NCI-H446 treated with DMSO at 0.1 percent for 48 hours (cell line): ENCODE data around the gene HMCN2.

ENCODE experiments used
- DNase-seq: peaks from one replicate; lab custom pipeline; 2025; lab: John Stamatoyannopoulos, UW

HMCN2 gene

DNA sequence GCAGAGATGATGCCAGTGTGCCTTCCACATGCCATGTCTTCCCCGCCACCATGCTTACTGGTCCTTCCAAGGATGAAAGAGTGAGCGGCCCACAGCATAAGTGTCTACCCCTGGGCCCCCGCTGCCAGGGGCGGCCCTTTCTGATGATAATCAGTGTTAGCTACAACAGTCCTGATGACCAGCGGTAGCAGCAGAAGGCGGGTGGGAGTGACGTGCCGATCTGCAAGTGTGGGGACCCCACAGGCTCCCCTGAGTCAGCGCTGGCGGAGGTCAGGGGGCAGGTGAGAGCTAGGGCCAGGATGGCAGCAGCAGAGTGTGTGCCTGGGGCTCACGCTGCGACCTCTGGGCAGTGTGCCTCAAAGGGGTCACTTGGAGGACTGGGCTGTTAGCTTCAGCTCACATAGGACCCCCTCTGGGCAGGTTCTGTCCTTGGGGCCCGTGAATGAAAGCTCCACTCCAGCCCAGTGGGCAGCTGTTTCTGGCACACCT is 80.4 kb downstream of the HMCN2 start:
- no peak for DNase-seq

DNA sequence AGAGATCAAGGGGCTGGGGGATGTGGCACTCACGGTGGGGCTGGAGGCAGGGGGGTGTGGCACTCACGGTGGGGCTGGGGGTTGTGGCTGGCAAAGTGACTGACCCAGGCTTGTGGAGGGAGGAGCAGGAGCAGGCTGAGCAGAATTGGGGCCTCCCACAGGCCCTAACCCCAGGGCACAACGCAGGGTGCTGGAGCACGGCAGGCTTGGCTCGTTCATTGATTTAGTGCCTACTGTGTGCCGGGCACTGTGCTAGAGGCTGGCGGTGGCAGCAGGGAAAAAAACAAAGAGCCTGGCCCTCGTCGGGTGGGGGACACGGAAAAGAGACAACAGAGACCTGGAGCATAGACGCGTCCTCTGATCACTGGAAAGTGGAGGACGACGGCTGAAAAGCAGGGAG is 80.9 kb downstream of the HMCN2 start:
- no peak for DNase-seq

DNA sequence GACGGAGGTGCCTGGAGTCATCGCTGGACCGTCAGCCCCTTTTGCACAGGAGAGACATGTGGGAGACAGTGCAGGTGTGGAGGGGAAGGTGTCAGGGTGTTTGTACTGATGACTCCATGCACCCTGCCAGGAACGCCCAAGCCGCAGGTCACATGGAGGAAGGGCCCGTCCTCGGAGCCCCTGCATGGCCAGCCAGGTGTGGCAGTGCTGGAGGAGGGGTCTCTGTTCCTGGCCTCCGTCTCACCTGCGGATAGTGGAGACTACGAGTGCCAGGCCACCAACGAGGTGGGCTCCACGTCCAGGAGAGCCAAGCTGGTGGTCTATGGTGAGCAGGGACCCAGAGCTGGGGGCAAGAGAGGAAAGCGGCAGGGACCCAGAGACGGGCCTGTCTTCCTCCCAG is 81.5 kb downstream of the HMCN2 start:
- DNase-seq, result no peak

DNA sequence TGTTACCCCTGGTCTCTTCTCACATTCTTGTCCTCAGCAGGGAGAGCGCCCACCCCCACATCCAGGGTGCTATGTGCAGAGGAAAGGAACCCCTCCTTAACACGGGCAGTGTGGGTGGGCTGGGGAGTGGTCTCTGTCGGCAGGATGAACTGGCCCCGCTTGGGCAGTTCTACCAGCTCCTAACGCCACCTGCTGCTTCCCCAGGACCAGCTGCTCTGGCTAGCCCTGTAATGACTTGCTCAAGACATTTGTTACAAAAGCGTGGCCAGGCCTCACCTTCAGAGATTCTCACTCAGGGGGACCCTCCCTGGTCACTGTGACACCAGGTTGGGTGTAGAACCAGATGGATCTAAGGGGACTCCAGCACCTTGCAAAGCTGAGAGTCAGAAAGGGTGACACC is 82.4 kb downstream of the HMCN2 start:
- no peak for DNase-seq

DNA sequence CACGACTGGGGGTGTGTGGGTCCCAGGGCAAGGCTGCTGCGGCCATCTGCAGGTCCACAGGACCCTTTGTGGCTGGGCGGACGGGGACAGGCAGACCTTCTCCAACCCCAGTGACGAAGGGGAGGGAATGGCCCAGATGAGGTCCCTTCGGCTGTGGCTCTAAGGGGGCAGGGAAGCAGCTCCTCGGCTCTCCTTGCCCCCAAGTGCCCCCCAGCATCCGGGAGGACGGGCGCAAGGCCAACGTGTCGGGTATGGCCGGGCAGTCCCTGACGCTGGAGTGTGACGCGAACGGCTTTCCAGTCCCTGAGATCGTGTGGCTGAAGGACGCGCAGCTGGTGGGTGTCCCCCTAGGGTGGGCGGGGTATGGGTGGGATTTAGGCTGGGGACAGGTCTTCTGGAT is 82.8 kb downstream of the HMCN2 start:
- no peak for DNase-seq

DNA sequence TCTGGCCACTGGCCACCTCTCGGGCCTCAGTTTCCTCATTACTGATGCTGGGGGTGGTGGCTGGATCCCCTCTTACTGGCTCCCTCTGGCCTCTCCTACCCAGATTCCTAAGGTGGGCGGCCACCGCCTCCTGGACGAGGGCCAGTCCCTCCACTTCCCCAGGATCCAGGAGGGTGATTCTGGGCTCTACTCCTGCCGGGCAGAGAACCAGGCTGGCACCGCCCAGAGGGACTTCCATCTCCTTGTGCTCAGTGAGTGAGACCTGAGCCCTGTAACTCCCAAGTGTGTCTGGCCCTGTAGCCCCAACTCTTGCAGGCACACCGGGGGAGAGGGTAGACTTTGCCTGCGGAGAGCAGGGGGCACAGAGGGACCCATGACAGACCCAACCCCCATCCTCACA is 83.3 kb downstream of the HMCN2 start:
- DNase-seq, result no peak

DNA sequence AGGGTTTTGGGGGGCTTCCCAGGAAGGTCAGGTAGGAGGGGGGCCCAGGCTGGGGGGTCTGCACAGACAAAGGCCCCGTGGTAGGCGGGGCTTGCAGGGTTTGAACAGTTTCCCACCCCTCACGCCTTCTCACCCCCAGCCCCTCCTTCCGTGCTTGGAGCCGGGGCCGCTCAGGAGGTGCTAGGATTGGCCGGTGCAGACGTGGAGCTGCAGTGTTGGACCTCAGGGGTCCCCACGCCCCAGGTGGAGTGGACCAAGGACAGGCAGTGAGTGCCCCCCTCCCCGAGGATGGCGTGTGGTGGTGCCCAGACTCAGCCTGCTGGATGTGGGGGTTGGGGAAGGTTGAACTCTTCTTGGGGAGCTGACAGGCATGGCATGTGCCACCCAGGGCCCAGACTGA is 83.8 kb downstream of the HMCN2 start:
- DNase-seq, result no peak

DNA sequence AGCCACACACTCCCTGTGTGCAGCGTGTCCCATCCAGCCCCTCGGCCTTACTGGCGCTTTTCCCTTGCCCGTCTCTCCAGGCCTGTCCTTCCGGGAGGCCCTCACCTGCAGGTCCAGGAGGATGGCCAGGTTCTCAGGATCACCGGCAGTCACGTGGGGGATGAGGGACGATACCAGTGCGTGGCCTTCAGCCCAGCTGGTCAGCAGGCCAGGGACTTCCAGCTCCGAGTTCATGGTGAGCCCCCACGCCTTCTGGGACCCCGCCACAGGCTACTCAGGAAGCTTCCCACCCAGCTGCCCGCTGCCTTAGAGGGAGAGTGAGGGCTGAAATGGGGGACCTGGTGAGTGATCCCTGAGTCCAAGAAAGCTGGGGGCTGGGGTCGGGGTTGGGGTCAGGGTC is 85.8 kb downstream of the HMCN2 start:
- no peak for DNase-seq

DNA sequence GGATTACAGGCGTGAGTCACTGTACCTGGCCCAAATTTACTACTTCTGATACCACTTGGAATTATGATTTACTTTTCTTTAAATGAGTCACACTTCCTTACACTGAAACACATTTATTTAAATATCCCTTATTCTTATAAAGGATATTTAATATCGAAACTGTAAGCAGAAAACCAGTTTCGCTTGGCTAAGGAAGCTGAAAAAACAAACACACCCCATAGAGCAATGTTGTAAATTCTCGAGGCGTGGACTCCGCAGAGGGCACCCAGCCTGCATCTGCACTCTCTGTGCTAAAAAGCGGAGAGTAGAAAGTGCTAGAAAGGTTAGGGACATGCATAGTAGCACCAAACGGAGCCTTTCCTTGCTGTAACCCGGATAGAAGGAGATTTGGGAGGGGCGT is 86.5 kb downstream of the HMCN2 start:
- DNase-seq, result no peak

DNA sequence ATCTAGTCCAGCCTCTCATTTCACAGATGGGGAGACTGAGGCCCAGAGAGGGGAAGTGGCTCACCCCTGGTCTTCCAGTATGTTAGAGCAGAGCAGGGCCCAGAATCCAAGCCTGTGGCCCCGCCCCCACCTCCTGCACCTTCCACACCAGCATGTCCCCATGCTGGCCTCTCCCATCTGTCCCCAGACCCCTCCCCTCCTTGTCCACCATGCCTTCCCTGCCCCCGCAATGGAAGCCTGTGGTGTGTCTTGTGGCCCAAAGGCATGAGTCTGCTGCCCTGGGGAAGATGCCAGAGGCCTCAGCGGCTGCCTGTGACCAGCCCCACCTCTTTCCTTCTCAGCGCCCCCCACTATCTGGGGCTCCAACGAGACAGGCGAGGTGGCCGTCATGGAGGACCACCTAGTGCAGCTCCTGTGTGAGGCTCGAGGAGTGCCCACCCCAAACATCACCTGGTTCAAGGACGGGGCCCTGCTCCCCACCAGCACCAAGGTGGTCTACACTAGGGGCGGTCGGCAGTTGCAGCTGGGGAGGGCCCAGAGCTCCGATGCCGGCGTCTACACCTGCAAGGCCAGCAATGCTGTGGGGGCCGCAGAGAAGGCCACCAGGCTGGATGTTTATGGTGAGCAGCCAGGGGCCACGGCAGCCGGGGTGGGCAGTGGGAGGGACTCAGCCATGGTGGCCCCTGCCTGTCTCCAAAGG is 87.2 kb downstream of the HMCN2 start:
- DNase-seq, result no peak

DNA sequence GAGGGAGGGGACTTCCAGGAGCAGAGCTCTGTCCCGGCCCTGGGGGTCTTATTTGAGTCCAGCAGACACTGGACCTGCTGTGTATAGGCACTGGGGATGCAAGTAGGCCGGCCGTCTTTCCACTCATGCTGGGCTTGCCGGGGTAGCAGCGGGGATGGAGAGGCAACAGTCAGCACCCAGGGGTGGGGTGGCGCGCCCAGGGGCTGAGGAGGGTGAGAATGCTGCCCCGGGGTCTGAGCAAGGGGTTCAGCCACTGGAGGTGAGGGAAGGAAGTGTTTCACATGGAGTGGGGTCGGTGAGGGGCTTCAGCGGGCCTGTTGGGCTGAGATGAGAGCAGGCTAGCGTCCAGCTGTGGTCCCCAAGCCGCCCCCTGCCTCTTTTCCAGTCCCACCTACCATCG is 88.8 kb downstream of the HMCN2 start:
- no peak for DNase-seq

DNA sequence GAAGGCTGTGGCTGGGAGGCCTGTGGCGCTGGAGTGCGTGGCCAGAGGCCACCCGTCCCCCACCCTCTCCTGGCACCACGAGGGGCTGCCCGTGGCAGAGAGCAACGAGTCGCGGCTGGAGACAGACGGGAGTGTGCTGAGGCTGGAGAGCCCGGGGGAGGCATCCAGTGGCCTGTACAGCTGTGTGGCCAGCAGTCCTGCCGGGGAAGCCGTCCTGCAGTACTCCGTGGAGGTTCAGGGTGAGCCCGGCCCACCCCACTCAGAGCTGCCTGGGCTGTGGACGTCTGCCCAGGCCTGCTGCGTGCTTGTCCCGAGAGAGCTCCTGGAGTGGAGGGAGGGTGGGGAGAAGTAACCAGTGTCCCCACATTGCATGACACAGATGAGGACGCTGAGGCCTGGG is 89.2 kb downstream of the HMCN2 start:
- DNase-seq, result no peak

DNA sequence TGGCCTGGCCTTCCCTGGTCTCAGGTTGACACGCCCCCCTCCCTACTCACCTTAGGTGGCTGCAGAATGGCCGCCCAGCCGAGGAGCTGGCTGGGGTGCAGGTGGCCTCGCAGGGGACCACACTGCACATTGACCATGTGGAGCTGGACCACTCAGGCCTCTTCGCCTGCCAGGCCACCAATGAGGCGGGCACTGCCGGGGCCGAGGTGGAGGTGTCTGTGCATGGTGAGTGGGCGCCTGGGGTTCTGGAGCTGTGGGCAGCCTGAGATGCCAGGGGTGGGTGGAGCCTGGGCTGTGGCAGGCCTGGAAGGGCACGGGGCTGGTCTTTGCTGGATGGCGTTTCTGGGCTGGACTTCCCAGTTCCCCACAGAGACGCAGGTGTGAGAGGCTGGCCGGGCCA is 90.5 kb downstream of the HMCN2 start:
- DNase-seq, result no peak

DNA sequence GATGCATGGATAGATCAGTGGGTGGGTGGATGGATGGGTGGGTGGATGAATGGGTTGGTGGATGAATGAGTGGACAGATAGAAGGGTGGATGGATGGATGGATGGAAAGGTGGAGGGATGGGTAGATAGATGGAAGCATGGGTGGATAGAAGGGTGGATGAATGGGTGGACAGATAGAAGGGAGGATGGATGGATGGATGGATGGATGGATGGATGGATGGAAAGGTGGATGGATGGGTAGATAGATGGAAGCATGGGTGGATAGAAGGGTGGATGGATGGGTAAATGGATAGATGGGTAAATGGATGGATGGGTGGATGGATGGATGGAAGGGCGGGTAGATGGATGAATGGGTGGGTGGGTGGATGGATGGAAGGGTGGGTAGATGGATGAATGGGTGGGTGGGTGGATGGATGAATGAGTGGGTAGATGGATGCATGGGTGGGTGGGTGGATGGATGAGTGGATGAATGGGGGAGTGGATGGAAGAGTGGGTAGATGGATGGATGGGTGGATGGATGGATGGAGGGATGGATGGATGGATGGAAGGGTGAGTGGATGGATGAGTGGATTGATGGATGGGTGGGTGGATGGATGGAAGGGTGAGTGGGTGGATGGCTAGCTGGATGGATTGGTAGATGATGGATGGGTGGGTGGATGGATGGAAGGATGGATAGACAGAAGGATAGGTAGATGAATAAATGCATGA is 91.5 kb downstream of the HMCN2 start:
- DNase-seq, result no peak

DNA sequence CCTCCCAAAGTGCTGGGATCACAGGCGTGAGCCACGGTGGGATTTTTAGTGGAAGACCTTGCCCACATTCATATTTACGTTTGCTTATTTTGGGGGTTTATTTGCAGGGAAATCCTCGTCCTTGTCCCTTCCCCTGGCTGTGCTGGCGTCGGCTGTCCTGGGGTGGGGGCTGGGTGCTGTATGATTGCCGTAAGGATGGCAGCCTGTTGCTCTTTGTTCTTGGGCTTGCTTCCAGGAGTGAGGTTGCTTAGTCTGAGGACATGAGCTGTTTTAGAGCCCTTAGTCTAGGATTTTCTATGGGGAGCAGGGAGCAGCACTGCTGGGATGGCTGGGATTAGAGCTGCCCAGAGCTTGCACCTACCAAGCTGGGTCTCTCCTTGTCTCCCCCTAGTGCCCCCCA is 93.4 kb downstream of the HMCN2 start:
- no peak for DNase-seq

DNA sequence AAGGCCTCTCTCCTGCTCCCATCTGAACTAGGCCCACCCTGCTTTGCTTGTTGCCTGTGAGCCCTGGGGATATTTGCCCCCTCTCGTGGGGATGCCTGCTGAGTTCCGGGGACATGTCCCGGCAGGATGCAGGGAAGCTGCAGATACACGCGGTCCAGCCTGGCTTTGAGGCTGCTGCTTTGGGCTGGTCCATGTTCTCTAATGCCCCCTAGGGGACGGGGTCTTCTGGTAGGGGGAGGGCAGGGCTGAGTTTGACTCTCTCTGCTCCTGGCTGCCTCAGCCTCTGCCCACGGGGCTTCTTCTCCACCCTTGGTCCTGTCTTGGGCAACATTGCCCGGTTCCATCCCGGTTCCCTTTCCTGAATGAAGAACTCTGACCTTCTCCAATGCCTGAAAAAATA is 94.3 kb downstream of the HMCN2 start:
- DNase-seq, result no peak

DNA sequence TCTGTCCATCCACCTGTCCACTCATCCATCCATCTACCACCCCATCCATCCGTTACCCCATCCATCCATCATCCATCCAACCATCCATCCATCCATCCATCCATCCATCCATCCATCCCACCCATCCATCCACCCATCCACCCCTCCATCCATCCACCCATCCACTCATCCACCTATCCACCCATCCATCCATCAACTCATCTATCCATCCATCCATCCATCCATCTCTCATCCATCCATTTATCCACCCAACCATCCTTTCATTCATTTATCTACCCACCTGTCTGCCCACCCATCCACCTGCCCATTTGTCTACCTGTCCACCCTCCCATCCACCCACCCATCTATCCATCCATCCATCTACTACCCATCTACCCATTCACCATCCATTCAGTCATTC is 95.1 kb downstream of the HMCN2 start:
- DNase-seq, result no peak

DNA sequence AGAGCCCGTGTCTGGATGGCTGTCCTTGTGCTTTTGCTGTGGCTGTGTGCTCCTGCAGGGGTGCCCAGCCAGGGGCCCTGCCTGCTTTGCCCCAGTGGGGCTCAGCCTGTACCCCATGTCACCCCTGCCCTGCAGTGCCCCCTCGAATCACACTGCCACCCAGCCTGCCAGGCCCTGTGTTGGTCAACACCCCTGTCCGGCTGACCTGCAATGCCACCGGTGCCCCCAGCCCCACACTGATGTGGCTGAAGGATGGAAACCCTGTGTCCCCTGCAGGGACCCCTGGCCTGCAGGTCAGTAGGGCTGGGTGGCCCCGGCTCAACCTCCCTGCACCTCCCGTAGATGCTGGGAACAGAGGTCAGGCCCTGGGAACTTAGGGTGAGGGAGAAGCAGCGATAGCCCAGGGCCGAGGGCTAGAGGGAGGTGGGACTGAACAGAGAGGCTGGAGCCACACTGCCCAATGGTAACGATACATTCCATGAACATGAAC is 96.4 kb downstream of the HMCN2 start:
- DNase-seq, result no peak

DNA sequence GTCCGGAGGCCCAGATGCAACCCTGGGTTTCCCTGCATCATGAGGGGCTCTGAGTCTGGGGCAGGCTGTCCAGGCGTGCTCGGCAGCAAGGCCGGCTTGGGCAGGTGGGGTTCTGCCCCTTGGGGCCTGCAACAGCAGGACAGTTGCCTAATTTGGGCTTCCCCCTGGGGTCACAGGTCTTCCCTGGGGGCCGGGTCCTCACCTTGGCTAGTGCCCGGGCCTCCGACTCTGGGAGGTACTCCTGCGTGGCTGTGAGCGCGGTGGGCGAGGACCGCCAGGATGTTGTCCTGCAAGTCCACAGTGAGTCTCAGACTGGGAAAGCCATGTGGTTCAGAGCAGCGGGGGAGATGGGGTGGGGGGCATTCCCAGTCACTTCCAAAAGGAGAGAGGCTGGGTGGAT is 97.1 kb downstream of the HMCN2 start:
- no peak for DNase-seq

DNA sequence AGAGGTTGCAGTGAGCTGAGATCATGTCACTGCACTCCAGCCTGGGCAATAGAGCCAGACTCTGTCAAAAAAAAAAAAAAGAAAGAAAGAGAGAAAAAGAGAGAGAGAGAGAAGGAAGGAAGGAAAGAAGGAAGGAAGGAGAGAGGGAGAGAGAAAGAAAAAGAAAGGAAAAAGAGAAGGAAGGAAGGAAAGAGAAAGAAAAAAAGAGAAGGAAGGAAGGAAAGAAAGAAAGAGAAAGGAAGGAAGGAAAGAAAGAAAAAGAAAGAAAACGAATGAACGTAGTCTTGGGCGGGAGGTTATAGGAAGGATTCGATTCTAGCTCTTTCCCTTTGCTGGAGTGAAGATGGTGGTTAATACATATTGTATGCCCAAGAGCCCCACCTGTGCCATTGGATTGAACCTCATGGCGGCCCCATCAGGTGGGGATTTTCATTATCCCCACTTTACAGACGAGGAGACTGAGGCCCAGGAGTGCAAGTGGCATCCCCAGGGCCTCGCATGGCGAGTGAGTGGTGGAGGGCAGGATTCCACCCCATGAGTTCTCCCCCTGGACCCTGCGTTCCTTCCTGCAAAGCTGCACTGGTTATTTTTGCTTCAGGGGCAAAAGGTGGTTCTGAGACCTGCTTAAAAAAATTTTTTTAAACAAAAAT is 98.3 kb downstream of the HMCN2 start:
- no peak for DNase-seq

DNA sequence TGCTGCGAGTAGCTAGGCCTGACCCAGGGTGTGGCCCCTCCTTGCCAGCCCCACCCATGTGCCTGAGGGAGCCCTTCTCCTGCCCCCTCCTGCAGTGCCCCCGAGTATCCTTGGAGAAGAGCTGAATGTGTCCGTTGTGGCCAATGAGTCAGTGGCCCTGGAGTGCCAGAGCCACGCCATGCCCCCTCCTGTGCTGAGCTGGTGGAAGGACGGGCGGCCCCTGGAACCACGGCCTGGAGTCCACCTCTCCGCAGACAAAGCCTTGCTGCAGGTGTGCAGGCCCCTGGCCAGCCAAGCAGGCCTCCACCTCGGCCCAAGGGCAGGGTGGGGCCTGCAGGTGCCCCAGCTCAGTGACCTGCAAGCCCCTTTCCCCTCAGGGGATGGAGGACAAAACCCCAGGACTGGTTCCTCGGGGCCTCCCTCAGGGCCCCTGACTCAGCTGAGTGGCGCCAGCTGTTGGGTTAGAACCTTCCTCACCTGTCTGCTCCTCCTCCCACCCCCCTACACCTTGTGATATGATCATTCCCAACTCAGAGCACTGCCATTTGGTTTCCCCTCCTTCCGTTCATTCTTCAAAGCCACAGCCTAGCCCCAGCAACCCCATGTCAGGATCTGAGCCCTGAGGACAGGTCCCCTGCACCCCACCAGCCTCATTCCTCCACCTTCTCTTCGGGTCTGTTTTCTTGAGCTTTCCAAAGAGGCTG is 99.2 kb downstream of the HMCN2 start:
- no peak for DNase-seq

DNA sequence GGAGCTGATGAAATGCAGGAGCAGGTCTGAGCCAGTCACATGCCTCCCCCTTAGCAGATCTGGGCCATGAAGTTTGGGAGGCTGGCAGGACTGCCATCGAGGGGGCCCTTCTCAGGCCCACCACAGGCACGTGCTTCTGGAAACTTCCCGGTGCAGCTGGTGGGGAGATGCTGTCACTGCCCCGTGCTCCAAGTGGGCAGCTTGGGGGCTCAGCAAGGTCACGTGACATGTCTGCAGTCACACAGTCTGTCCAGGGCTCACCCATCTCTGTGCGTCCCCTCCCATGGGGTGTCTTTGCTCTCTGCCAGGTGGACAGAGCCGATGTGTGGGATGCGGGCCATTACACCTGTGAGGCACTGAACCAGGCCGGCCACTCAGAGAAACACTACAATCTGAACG is 99.8 kb downstream of the HMCN2 start:
- no peak for DNase-seq

DNA sequence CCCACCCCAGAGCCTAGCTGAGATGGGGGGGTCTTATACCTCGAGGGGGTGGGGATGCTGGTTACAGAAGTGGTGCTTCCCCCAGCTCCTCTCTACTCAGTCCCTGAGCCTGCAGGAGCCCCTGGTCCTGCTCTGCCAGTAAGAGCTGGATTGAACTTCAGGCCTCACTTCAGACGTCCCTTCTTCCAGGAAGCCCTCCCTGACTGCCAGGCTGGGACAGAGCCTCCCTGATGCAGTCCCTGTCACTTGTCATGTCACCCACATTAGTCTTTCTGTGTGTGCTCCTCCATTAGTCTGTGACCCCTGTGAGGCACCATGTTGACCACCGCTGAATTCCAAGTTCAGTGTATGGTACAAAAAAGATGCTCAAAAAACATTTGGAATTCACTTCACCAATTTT is 100.5 kb downstream of the HMCN2 start:
- no peak for DNase-seq
